ENCODE results near the gene PTGFRN. TPM values are rescaled to one million over a fixed set of nuclear protein-coding genes. Genes with fewer than 3 reads are reported as not detected.
"Not testable (repeated sequence)": the region's sequence is repeated elsewhere in the genome, so short reads cannot be mapped to it uniquely, and the experiment has no call there.

Gene PTGFRN
- total RNA-seq, 1 donor: 0.27 TPM

DNA sequence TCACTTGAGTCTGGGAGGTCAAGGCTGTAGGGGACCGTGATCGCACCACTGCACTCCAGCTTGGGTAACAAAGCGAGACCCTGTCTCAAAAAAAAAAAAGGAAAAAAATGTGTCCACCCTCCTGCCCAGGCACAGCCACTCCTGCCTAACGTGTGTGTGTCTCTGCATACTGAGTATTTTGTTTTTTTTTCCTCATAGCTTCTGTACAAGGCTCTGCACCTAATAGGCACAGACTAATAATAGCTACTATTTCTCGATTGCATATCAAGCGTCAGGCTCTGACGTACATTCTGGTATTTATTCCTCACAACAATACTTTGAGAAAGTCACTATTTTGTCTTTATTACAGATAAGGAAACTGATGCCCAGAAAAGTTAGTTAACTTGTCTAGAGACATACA, 5.0 kb downstream of the PTGFRN start:
- DNase-seq (ENCODE audit: low read depth in 2 of 3, low spot score in 2 of 3): no peak

DNA sequence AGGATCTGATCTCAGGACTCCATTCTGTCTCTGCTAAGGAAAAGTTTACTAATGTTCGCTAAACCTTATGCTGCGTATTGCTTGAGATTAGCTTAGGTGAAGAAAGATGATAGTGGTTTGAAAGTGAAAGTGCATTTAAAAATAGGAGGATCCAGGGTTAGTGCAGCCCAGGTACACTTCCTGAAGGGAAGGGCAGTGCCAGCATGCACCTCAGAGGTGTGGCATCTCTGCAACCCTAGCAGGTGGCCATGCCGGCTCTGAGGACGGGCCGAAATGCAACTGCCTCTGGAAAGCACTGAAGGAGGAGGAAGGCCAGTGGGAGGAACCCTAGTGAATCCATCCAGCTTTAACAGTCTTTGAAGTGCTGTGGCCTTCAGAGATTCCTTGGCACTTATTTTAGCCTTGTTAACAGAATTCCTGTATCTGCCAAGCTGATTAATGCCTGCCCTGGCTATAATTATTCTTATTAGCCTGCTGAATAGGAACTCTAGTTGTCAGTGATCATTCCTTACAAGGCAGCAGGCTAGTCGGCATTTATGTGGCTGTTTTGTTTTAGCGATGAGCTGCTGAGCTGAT, 5.5 kb downstream of the PTGFRN start:
- no peak for DNase-seq (ENCODE audit: low read depth in 2 of 3, low spot score in 2 of 3)

- no peak for DNase-seq (ENCODE audit: low read depth in 2 of 3, low spot score in 2 of 3)
These were observed 6.3 kb downstream of the PTGFRN start for GRCh38 chr1:116916002-116916401.

DNA sequence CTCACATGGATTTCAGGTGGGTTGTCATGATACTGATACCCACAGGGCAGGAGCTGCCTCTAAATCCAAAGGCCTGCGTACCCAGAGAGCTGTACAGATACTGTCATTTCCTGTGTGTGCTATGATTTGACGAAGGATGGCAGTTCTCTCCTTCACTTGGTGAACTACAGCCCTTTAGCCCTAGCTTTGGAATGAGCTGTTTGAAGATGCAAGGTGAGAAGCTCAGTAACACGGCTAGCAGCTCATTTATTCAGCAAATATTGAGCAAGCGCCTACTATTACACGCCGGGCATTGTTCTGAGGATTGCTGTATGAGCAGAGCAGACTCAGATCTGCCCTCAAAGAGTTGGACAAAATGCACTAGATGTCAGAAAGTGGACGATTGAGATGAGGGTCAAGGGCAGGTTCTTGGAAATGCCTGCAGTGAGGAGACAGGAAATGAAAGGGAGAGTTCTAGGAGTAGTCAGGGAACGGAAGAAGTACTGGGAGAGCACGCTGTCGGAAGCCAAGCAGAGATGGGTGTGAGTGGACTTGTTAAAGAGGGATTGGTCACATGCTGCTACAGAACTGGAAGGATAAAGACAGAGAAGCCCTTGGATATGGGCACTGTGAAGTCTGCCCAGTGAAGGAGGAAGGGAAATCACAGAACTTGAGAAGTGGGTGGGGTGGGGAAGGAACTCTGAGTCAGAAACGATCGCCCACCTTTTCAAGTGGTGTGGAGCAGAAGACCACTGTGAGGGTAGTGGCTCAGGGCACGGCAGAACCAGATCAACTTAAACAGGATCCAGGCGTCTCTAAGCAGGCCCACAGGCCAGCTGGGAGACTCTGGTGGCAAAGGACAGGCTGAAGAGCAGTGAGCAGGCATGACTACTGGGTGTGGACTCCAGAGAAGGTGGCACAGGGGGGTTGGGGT, 7.1 kb downstream of the PTGFRN start:
- no peak for DNase-seq (ENCODE audit: low read depth in 2 of 3, low spot score in 2 of 3)

GRCh38 chr1:116918714-116919357, 9.1 kb downstream of the PTGFRN start:
- no peak for DNase-seq (ENCODE audit: low read depth in 2 of 3, low spot score in 2 of 3)

GRCh38 chr1:116919802-116920201, 10.1 kb downstream of the PTGFRN start:
- DNase-seq (ENCODE audit: low read depth in 2 of 3, low spot score in 2 of 3): no peak

DNA sequence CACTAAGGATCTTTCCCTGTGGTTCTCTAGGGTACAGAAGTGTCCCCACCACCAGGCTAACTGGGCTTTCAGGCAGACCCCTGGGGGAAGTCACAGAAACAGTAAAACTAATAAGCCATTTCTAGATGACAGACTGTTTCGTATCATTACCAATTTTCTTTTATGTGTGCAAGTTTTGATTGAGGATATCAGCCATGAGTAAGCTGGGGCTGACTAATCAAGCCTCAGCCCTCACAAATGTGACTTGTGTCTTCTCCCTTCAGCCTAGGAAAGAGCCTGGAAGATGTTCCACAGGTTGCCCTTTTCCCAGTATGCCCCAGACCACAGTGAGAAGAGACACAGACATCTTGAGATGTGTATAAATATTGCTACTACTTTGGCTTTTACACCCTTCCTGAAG, 10.5 kb downstream of the PTGFRN start:
- DNase-seq (ENCODE audit: low read depth in 2 of 3, low spot score in 2 of 3): no peak

GRCh38 chr1:116921301-116921885, 11.7 kb downstream of the PTGFRN start:
- no peak for DNase-seq (ENCODE audit: low read depth in 2 of 3, low spot score in 2 of 3)

DNA sequence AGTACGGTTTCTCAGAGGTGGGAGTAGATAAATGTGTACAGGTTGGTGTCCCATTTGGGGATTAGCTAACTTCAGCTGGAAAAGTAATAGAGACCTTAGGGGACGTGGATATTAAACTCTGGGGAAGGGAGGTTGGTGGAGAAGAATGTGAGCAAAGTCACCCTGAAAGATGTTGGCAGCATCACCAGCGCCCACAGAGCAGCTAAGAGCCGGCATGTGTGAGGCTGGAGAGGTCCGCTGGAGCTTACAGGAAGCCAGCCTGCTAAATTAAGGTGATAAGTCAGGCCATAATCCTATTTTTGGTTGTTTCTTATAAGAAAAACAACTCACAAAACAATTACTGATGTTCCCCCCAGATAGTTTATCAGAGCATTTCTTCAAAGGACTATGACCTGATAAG, 12.2 kb downstream of the PTGFRN start:
- DNase-seq (ENCODE audit: low read depth in 2 of 3, low spot score in 2 of 3): no peak

DNA sequence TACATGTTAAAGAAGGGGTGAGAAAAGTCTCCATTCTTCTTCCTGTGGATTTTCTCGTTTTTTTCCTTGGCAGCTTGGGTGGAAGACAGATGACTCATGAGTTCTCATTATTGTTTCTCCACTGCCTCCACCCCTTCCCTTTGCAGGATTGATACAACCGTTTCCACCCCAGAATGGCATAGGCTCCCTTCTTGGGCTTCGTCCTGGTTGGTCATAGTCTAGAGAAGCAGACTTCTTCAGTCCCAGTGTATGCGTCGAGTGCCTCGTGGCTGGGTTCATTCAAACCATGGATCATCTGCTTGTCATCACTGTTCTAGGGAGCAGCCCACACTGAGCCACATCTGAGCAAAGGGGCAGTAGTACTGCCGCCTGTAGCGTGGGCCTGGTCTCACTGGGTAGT, 13.7 kb downstream of the PTGFRN start:
- DNase-seq (ENCODE audit: low read depth in 2 of 3, low spot score in 2 of 3): no peak

GRCh38 chr1:116927049-116927798, 17.5 kb downstream of the PTGFRN start:
- DNase-seq (ENCODE audit: low read depth in 2 of 3, low spot score in 2 of 3): no peak

- DNase-seq (ENCODE audit: low read depth in 2 of 3, low spot score in 2 of 3): no peak
These were observed 20.4 kb downstream of the PTGFRN start for GRCh38 chr1:116929961-116930592.

DNA sequence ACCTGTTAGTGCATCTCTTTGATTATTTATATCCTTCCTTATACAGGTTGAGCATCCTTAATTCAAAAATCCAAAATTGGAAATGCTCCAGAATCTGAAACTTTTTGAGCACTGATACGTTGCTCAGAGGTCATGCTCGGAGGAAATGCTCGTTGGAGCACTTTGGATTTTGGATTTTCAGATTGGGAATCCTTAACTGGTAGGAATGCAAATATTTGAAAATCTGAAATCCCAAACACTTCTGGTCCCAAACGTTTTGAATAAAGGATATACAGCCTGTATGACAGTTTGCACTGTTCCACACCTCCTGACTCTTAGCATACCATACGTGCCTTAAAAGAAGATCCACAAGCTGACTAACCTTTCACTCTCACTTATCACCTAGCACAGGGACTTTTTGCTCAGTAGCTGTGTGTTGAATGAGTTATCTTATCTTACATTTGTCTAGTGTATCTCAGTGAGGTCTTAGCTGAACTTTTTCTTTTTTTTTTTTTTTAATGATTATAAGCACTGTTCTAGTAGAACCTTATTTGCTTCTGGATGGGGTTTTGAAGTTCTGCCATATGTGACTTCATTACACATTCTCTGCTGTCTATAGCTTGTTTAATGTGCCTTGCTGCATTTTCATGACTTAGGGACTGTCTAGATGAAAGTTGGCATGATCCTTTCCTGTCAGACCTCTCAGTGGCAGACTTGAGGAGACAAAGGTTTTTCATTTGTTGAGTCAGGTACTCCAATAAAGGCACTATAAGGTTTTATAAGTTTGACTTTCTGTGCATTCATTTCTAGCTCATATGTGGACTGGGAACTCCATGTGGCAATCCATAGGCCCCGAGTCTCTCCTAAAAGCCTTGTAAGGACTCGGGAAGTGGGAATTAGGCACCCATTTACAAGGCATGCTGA, 21.6 kb downstream of the PTGFRN start:
- no peak for DNase-seq (ENCODE audit: low read depth in 2 of 3, low spot score in 2 of 3)

GRCh38 chr1:116933606-116934515, 24.1 kb downstream of the PTGFRN start:
- DNase-seq (ENCODE audit: low read depth in 2 of 3, low spot score in 2 of 3): peak in 1 of 3 donors; percentile 27

- peak in 2 of 3 donors; percentile 19 to 56 for DNase-seq (ENCODE audit: low read depth in 2 of 3, low spot score in 2 of 3)
These were observed 25.0 kb downstream of the PTGFRN start for GRCh38 chr1:116934586-116935207.

- DNase-seq (ENCODE audit: low read depth in 2 of 3, low spot score in 2 of 3): no peak
These were observed 28.5 kb downstream of the PTGFRN start for GRCh38 chr1:116938216-116938615.

GRCh38 chr1:116939780-116940543, 30.2 kb downstream of the PTGFRN start:
- DNase-seq (ENCODE audit: low read depth in 2 of 3, low spot score in 2 of 3): not testable (repeated sequence)
